Erythroblast (primary cell): ENCODE data around the gene ADARB1.

Experiments used
- GATA1 ChIP-seq: IDR thresholded peaks from 2 replicates; pipeline ENCODE4 v1.6.1; 2011; ENCODE audit warnings: low read depth, mild to moderate bottlenecking, control low read depth, low read length, moderate library complexity
- POLR2A ChIP-seq: IDR thresholded peaks from 2 replicates; pipeline ENCODE4 v1.6.1; 2011; ENCODE audit warnings: mild to moderate bottlenecking, low read length

DNA sequence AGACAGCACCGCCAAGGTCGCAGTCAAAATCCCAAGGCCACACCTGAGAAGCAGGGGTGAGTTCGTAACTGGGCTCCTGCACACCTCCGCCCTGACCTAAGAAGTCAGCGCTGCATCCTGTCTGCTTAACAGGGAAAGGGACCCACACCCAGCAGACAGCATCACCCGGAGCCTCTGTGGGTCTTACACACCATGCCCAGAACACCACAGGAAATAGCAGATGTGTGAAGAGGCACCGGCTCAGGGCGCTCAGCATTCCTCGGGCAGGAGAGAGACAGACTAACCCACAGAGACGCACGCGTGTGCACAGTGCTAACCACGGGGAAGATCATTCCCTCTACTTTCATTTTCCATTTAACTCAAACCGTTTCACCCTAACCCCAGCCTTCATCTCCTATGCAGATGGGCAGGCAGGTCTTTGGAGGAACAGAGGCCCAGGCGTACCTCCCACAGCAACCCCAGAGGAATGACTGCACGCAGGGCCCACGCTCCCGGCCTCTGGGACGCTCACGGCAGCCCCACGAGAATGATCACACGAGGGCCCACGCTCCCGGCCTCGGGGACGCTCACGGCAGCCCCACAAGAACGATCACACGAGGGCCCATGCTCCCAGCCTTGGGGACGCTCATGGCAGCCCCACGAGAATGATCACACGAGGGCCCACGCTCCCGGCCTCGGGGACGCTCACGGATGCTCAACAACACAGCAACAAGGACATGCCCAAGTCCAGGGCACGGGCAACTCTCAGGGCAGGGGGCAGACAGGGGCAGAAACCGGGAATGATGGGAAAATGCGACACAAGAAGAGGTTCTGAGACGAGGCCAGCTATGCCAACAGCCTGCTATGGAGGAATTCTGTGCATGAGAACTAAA, 192.4 kb downstream of the ADARB1 start:
- TF ChIP-seq POLR2A (no peak), GATA1 (no peak)
